Adipocyte (in vitro differentiated cells): ENCODE results near the gene TSPYL4.

Source experiments
- DNase-seq: peaks from one replicate; pipeline ENCODE4 v3.0.0-alpha.2; 2015; ENCODE audit warnings: low read depth
- H3K27me3 ChIP-seq: replicated peaks from 2 replicates; pipeline ENCODE4 v1.7.0; 2013; ENCODE audit warnings: mild to moderate bottlenecking, low read length, moderate library complexity; ENCODE audit not compliant: control insufficient read depth, insufficient read depth
- H3K36me3 ChIP-seq: 2 replicates; pipeline ENCODE4 v1.7.0; 2013; ENCODE audit warnings: low read length, mild to moderate bottlenecking, moderate library complexity; ENCODE audit not compliant: control insufficient read depth, insufficient read depth, severe bottlenecking
- H3K4me1 ChIP-seq: 2 replicates; pipeline ENCODE4 v1.7.0; 2013; ENCODE audit warnings: mild to moderate bottlenecking, low read length, moderate library complexity; ENCODE audit not compliant: control insufficient read depth, insufficient read depth
- H3K4me3 ChIP-seq: 2 replicates; pipeline ENCODE4 v1.7.0; 2013; ENCODE audit warnings: mild to moderate bottlenecking, low read length, moderate library complexity
- H3K9ac ChIP-seq: 2 replicates; pipeline ENCODE4 v1.7.0; 2013; ENCODE audit warnings: mild to moderate bottlenecking, low read length, moderate library complexity
- H3K9me3 ChIP-seq: 2 replicates; pipeline ENCODE4 v1.7.0; 2013; ENCODE audit warnings: mild to moderate bottlenecking, low read length, moderate library complexity; ENCODE audit not compliant: control insufficient read depth

Gene TSPYL4

GRCh38 chr6:116221911-116222310, 32.0 kb downstream of the TSPYL4 start:
- peaks cover 11% of the 10 kb centered on the region for H3K4me1 ChIP-seq
- DNase-seq: peak; percentile 47
- no peak overlapping the region for H3K4me3 ChIP-seq
- H3K9ac ChIP-seq: no peak overlapping the region
- peaks cover 3% of the 10 kb centered on the region for H3K36me3 ChIP-seq
- no peaks in the 10 kb centered on the region for H3K9me3 ChIP-seq
- H3K27me3 ChIP-seq: no peaks in the 10 kb centered on the region

- Histone ChIP-seq H3K36me3 (peaks cover 3% of the 10 kb centered on the region), H3K4me3 (no peak overlapping the region), H3K9me3 (no peaks in the 10 kb centered on the region), H3K9ac (no peak overlapping the region), H3K27me3 (no peaks in the 10 kb centered on the region), H3K4me1 (peaks cover 11% of the 10 kb centered on the region)
- peak; percentile 66 for DNase-seq
Observed at GRCh38 chr6:116221067-116221466, 32.8 kb downstream of the TSPYL4 start.

- no peaks in the 10 kb centered on the region for H3K27me3 ChIP-seq
- peaks cover 3% of the 10 kb centered on the region for H3K36me3 ChIP-seq
- H3K9me3 ChIP-seq: no peaks in the 10 kb centered on the region
- H3K9ac ChIP-seq: no peak overlapping the region
- peaks cover 11% of the 10 kb centered on the region for H3K4me1 ChIP-seq
- H3K4me3 ChIP-seq: no peak overlapping the region
- no peak for DNase-seq
Observed at GRCh38 chr6:116218866-116219265, 35.0 kb downstream of the TSPYL4 start.

- Histone ChIP-seq H3K27me3 (no peaks in the 10 kb centered on the region), H3K36me3 (peaks cover under 1% of the 10 kb centered on the region), H3K9ac (no peak overlapping the region), H3K9me3 (no peaks in the 10 kb centered on the region), H3K4me3 (no peak overlapping the region), H3K4me1 (peaks cover 11% of the 10 kb centered on the region)
- peak; percentile 84 for DNase-seq
Observed at GRCh38 chr6:116218172-116218633, 35.7 kb downstream of the TSPYL4 start.

GRCh38 chr6:116217069-116217468, 36.8 kb downstream of the TSPYL4 start:
- H3K36me3 ChIP-seq: no peaks in the 10 kb centered on the region
- DNase-seq: peak; percentile 90
- no peak overlapping the region for H3K4me3 ChIP-seq
- H3K9me3 ChIP-seq: no peaks in the 10 kb centered on the region
- H3K27me3 ChIP-seq: no peaks in the 10 kb centered on the region
- H3K9ac ChIP-seq: peak overlapping the region; percentile 19
- H3K4me1 ChIP-seq: peaks cover 11% of the 10 kb centered on the region

GRCh38 chr6:116215414-116215813, 38.5 kb downstream of the TSPYL4 start:
- H3K36me3 ChIP-seq: no peaks in the 10 kb centered on the region
- DNase-seq: no peak
- no peak overlapping the region for H3K9ac ChIP-seq
- H3K9me3 ChIP-seq: no peaks in the 10 kb centered on the region
- H3K27me3 ChIP-seq: no peaks in the 10 kb centered on the region
- H3K4me1 ChIP-seq: peaks cover 9% of the 10 kb centered on the region
- H3K4me3 ChIP-seq: no peak overlapping the region

- Histone ChIP-seq H3K36me3 (no peaks in the 10 kb centered on the region), H3K9ac (no peak overlapping the region), H3K9me3 (no peaks in the 10 kb centered on the region), H3K4me3 (no peak overlapping the region), H3K27me3 (no peaks in the 10 kb centered on the region), H3K4me1 (peaks cover 9% of the 10 kb centered on the region)
- no peak for DNase-seq
Observed at GRCh38 chr6:116214681-116215080, 39.2 kb downstream of the TSPYL4 start.

- Histone ChIP-seq H3K4me3 (no peak overlapping the region), H3K9me3 (no peaks in the 10 kb centered on the region), H3K4me1 (peaks cover 6% of the 10 kb centered on the region), H3K9ac (no peak overlapping the region), H3K27me3 (no peaks in the 10 kb centered on the region), H3K36me3 (no peaks in the 10 kb centered on the region)
- DNase-seq: peak; percentile 60
Observed at GRCh38 chr6:116210750-116211425, 43.0 kb downstream of the TSPYL4 start.

GRCh38 chr6:116210316-116210715, 43.6 kb downstream of the TSPYL4 start:
- no peak for DNase-seq
- H3K9ac ChIP-seq: no peak overlapping the region
- no peaks in the 10 kb centered on the region for H3K9me3 ChIP-seq
- peaks cover 6% of the 10 kb centered on the region for H3K4me1 ChIP-seq
- H3K27me3 ChIP-seq: no peaks in the 10 kb centered on the region
- H3K4me3 ChIP-seq: no peak overlapping the region
- no peaks in the 10 kb centered on the region for H3K36me3 ChIP-seq

GRCh38 chr6:116208056-116208785, 45.7 kb downstream of the TSPYL4 start:
- Histone ChIP-seq H3K4me1 (peaks cover 6% of the 10 kb centered on the region), H3K36me3 (no peaks in the 10 kb centered on the region), H3K9ac (no peak overlapping the region), H3K4me3 (no peak overlapping the region), H3K9me3 (no peaks in the 10 kb centered on the region), H3K27me3 (no peaks in the 10 kb centered on the region)
- peak; percentile 68 for DNase-seq

GRCh38 chr6:116206231-116206903, 47.5 kb downstream of the TSPYL4 start:
- H3K9me3 ChIP-seq: no peaks in the 10 kb centered on the region
- no peak overlapping the region for H3K9ac ChIP-seq
- H3K4me3 ChIP-seq: no peak overlapping the region
- no peaks in the 10 kb centered on the region for H3K36me3 ChIP-seq
- peaks cover 6% of the 10 kb centered on the region for H3K4me1 ChIP-seq
- H3K27me3 ChIP-seq: no peaks in the 10 kb centered on the region
- DNase-seq: no peak
